ENCODE data around the gene PACS1.
A peak's percentile ranks its signal among the peaks of the same experiment; 100 is the strongest.

Gene PACS1

DNA sequence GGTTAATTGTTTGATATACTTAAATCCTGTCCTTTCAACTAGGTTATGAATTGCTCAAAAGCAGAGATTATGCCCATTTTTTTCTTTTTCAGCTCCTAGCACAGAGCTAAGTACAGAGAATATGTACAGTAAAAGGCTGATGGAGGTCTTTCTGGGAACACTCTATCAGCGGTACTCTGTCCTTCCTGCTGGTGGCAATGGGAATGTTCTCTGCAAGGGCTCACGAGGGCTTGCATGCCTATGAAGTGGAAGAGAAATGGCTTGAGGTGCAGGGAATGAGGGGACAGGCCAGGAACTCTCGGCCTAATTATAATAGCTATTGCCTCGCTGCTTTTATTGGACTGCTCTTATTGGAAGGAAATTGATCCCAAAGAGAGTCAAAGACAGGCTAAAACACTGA lies 114.7 kb downstream of the PACS1 start:
- no peak for DNase-seq (ENCODE audit: low read depth)

DNA sequence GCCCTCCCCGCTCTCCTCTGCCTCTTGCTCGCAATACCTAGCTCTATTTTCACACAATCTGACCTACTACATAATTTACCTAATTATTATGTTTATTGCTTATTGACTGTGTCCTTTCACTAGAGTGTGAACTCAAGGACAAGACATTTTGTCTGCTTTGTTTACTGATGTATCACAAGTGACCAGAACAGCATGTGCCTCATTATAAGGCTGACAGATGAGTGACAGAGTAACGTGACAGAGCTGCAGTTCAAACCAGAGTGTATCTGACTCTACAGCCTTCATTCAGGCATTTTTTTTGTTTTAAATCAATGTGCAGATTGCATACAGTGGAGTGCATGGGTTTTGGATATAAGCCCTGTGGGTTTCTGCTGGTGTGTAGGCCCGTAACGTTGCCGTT lies 116.4 kb downstream of the PACS1 start:
- no peak for DNase-seq (ENCODE audit: low read depth)

DNA sequence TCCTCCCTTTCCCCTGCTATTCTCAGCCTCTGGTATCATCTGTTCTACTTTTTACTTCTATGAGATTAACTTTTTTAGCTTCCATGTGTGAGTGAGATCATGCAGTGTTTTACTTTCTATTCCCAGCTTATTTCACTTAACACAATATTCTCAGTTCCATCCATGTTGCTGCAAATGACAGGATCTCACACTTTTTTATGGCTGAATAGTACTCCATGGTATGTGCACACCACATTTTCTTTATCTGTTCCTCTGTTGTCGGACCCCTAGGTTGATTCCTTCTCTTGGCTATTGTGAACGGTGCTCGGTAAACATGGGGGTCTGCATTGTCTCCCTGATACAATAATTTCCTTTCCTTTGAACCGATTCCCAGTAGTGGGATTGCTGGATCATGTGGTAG lies 117.4 kb downstream of the PACS1 start:
- DNase-seq (ENCODE audit: low read depth) = no peak

DNA sequence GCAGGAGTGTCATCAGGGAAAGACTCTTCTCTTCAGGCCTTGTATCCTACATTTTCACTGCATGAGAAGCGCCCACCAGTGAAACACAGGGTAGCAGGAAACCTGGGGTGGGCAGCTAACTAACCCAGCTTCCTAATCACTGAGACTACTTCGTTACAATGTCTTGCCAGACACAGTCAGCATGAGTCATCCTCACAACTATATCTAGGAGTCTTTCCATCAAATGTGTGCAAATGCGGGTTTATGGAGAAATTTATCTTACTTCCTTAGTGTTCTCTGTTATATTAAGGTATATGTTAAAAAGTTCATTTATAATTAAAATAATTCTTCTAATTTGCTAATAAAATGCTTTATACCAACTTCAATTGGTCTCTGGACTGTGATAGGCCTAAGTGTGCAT lies 118.5 kb downstream of the PACS1 start:
- DNase-seq (ENCODE audit: low read depth) = peak; percentile 82

DNA sequence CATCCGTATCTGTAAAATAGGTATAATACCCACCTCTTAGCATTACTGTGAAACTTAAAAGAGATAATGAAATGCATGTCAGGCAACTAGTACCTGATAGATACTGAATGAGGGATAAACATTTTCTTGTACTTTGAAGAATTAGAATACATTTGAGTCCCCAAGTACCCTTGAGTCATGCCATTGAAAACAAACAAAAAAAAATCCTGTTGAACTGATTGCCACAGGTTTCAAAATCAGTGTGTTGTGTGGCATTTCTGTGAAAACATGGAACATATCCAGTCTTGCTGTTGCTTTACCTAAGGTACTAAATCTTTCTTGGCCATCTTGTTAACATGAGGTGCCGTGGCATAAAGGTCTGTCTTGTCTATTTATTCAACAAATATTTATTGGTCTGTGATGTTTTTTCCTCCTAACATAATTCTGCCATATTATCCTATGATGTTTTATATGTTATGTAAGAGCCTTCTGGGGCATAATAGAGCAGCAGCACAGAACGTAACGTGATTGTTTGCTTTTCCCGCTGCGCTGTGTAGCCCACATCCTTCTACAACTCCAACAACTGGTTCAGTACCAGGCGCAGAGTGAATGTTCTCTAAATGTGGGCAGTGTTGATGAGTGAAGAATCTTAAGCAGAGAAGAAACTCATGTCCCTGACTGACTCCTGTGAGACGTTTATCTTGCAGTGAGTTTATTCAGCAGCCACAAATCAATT lies 119.1 kb downstream of the PACS1 start:
- DNase-seq (ENCODE audit: low read depth) = peak; percentile 16

DNA sequence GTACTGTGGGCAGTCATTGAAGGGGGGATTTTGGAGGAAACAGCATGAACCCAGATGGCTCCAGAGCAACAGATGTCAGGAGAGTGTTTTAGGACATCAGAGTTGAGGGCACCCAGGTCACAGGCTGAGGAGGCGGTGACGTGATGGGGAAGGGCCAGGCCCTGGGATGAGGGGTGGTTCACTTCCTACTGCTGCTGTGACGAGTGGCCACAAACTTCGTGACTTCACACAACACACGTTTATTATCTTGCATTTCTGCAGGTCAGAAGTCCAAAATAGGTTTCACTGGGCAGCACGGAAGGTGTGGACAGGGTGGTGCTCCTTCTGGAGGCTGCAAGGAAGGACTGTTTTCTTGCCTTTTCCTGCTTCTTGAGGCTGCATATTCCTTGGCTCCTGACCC lies 120.7 kb downstream of the PACS1 start:
- DNase-seq (ENCODE audit: low read depth) = no peak

DNA sequence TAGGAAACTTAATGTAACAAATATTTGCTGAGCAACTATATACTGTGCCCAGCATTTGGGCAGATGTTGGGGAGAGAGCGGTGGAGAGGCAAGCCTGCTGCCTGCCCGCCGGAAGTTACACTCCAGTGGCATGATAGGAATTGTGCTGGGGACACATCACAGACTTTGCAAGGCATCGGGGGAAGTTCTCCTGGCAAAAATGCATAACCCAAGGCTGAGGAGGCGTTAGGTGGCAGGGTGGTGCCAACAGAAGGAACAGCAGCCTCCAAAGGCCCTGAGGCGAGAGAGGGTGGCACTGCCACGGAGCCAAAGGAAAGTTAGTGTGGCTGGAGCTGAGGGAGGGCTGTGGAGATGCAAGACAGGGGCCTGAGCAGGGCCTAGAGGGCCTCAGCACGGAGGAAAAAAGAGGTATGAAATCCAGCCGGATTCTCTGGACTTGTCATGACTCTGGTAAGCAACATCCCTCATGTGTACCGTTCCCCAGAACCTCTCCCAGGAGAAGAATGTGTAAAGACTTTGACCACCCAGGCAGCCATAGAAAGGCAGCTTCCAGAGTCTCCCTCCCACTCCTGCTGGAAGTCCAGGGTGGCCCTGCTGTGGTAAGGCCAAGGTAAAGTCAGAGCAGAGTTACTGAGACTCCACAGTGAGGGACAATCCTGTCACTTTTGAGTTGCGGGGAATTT lies 122.2 kb downstream of the PACS1 start:
- no peak for DNase-seq (ENCODE audit: low read depth)

DNA sequence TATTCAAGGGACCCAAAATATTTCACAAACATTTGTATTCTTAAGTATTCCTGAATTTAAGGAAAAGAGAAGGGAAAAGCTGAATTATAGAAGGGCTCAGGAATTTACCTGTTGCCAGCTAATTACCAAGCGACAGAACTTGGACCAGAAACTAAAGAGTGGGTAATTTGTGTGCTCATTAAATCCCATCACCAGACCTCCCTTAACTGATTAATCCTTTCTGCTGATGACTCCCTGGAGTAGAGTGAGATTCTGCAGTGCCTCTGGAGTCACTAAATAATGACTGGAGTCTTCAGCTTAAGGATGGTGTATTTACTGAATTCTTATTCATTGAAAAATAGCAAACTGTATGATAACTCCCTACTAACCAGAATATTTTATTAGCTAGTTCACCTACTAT lies 124.3 kb downstream of the PACS1 start:
- DNase-seq (ENCODE audit: low read depth) = no peak

DNA sequence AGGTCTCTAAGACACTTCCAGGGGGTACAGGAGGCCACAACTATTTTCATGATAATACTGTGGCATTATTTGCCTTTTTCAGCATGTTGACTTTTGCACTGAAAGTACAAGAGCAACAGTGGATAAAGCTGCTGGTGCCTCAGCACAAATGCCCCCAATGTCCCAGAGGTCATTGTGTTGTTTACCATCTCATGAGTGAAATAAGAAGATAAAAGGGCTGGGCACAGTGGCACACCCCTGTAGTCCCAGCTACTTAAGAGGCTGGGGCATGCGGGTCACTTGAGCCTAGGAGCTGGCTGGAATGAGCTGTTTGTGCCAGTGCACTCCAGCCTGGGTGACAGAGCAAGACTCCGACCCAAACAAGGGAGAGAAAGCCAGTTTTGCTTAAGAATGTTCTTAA lies 125.8 kb downstream of the PACS1 start:
- no peak for DNase-seq (ENCODE audit: low read depth)

DNA sequence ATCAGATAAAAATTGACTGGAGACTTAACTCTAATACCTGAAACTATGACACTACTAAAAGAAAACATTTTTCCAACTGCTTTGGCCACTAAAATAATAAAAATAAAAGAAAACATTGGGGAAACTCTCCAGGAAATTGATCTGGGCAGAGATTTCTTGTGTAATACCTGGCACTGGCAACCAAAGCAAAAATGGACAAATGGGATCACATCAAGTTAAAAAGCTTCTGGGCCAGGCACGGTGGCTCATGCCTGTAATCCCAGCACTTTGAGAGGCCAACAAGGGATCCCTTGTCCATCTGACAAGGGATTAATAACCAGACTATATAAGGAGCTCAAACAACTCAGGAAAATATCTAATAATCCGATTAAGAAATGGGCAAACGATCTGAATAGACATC lies 133.8 kb downstream of the PACS1 start:
- DNase-seq (ENCODE audit: low read depth) = no peak

DNA sequence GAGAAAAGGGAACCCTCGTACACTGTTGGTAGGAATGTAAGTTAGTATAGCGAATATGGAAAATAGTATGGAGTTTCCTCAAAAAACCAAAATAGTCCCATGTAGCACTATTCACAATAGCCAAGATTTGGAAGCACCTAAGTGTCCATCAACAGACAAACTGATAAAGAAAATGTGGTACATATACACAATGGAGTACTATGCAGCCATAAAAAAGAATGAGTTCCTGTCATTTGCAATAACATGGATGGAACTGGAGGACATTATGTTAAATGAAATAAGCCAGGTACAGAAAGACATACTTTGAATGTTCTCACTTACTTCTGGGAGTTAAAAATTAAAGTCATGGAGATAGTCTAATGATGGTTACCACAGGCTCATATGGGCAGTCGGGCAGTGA lies 134.3 kb downstream of the PACS1 start:
- no peak for DNase-seq (ENCODE audit: low read depth)

DNA sequence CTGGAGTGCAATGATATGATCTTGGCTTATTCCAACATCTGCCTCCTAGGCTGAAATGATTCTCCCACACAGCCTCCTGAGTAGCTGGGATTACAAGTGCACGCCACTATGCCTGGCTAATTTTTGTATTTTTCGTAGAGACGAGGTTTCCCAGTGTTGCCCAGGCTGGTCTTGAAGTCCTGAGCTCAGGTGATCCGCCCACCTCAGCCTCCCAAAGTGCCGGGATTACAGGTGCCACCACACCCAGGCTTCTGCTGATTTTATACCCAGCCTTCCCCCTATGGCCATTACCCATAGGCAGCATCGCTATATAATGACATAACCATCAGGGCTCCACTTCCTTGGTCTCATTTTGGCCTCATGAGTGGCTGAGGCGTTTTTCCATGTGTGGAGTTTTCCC lies 137.7 kb downstream of the PACS1 start:
- DNase-seq (ENCODE audit: low read depth) = no peak

DNA sequence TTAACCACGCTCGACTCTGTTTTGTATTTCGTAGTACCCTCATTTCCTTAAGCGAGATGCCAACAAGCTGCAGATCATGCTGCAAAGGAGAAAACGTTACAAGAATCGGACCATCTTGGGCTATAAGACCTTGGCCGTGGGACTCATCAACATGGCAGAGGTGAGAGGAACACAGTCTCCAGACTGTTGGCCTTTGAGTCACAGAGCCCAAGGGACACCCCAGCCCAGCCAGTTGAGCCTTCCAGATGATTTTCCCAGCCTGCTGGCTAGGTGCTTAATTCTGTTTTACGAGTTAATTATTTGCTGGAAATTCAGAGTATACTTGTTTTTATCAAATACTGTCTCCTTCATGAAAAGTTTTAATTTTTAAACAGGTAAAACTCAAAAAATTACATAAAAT lies 141.0 kb downstream of the PACS1 start:
- DNase-seq (ENCODE audit: low read depth) = no peak

DNA sequence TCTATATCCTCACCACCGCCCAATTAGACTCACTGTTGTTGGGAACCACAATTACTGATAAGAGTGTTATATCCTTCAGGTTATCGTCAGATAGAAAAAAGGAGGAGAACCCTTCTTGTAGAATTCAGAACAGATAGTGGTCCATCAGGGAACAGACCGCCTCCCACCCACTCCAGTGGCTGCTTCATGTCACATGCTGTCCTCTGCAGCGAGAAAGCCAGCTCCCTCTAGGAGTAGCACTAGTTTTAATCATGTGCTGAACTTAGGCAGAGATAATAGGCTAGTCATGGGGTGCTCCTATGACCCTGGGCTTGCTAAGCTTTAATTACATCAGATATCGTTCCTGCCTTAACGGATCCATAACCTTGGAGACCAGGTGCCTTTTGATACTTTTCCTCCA lies 146.8 kb downstream of the PACS1 start:
- DNase-seq (ENCODE audit: low read depth) = no peak

DNA sequence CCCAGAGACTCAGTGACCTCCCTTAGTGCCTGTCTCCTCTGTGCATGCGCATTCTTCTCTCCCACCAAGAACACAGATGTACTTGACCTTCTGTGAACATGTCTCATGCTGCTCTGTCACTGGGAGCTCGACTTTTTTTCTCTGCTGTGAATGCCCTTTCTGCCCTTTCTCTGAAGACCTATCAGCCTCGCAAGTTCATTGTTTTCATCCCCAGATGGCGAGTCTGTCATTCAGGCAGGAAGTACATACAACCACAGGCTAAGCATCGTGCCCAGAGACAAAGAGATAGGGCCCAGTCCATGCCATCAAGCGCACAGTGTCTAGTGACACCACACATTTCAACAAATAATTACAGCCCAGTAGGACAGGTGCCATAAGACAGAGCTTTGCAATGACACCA lies 148.0 kb downstream of the PACS1 start:
- no peak for DNase-seq (ENCODE audit: low read depth)

DNA sequence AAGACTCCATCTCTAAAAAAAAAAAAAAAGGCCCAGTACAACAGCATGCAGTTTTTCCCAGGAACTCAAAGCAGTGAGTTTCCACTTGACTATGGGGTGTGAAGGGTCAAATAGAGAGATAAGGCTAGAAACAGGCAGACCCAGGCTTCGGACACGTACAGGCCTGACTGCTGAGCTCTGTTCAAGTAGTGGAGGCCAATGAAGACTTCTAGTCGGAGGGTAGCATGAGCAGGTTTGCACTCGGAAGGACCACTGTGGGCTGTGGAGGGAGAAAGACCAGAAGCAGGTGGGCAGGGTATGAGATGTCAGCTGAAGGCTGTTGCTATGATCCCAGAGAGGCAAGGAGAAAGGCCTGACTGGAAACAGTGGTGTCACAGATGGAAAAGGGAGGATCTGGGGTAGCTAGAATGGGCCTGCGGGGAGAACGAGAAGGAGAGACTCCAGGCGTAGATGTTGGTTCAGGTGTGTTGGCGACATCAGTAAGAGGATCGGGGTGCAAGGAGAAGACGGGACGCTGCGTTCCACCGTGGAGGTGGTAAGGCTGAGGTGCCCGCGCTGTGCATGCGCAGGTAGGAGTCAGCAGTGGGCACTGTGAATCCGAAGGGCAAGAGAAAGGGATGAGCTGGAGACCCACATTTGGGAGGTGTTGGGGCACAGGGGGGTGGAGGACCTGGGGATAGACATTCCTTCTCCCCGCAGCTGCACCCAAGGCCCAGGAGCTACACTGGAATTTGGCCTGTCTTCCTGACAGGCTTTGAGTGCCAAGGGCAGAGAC lies 149.0 kb downstream of the PACS1 start:
- DNase-seq (ENCODE audit: low read depth) = no peak

DNA sequence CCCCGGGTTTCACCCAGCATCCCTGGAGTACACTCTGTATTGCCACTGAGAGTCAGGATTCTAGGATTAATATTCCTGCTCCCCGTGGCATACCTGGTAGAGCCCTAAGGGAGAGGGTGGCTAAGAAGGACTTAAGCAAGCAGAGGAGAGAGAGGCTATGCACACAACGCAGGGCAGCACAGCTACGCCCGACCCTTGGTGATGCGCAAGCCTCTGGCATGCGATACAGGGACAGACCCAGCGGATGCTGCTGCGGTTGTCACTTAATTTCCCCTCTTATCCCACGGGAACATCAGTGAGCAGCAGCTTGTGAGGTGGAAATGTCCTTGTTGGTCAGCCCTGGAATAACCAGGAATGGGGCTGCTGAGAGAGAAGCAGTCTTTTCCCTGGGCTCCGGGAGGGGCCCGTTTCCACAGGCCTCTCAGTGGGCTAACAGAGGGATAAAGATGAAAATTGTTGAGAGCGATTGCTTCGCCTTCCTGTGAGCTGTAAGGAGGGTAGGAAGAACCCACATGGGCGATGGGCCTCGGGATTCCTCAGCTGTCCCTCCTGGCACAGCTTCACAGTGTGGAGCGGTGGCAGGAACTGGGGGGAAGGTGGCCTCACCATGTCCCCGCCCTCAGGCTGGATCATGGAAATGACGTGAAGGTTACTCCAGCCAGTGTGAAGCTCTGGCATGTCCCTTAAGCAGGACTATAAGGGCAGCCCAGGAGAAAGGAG lies 149.9 kb downstream of the PACS1 start:
- DNase-seq (ENCODE audit: low read depth) = no peak

DNA sequence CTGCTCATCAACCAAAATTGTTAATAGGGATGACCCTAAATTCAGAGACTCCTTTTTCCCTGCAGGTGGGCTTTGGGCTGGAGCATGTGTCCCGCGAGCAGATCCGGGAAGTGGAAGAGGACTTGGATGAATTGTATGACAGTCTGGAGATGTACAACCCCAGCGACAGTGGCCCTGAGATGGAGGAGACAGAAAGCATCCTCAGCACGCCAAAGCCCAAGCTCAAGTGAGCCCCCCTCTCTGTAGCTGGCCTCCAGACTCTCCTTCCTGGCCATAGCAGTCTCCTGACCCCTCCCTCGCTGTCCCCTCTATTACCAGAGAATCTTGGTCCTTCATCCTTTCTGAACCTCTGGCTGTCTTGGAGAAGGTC lies 150.5 kb downstream of the PACS1 start:
- DNase-seq (ENCODE audit: low read depth) = no peak

DNA sequence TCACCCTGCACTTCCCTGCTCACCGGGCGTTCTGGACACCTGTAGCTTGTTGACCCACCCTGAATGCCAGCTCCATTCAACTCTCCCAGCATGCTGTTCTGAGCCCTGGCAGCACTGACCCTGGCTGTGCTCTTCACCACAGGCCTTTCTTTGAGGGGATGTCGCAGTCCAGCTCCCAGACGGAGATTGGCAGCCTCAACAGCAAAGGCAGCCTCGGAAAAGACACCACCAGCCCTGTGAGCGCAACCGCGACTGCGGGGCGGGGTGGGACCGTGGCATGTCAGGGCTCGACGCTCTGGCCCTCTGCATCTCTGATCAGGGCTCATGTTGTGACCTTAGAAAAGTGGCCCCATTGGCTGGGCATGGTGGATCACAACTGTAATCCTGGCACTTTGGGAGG lies 150.9 kb downstream of the PACS1 start:
- DNase-seq (ENCODE audit: low read depth) = no peak

DNA sequence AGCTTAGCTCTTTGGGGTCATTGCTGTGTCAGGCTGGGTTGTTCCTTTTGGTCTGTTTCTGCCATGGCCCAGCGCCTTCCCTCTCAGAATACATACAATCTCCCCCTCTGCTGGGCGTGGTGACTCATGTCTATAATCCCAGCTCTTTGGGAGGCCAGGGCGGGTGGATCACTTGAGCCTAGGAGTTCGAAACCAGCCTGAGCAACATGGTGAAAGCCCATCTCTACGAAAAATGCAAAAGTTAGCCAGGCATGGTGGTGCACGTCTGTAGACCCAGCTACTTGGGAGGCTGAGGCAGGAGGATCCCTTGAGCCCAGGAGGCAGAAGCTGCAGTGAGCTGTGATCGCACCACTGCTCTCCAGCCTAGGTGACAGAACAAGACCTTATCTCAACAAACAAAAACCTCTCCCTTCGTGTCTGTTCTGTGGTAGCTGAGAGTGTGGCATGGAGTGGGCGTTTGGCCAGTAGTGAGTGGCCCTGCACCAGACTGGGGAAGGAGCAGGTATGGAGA lies 151.7 kb downstream of the PACS1 start:
- DNase-seq (ENCODE audit: low read depth) = peak; percentile 51

DNA sequence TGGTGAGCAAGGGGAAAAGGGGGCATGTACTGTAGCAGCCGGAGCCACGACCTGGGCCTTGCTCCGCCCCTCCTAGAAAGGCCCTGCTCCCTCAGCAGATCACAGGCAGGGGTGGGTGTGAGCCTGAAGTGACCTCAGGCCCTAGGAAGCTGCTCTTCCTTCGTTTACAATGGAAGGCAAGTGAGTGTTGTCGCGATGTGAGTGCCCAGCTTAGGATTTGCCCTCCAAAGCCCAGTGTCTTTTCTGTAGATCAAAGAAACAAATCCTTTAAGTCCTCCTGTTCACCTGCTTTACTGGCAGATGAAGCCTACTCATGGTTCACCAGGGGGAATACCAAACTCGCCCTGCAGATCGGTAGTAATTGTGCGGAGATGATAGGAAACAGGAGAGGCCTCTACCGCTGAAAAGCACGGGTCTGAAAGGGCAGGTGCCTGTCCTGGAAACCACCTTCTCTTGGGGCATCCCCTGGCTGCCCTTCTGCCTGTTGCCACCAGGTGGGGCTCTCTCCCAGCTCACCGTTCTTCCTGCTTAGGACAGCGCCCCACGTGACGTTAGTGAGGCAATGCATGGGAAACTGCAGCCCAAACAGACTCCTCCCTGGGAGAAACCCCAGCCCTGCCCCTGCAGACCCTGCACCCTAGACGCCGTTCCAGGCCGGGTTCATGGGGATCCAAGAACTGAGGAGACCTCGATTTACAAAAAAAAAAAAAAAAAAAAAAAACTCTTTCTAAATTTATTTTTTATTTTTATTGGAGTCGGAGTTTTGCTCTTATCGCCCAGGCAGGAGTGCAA lies 152.5 kb downstream of the PACS1 start:
- peak; percentile 90 for DNase-seq (ENCODE audit: low read depth)
